Mononuclear cell (primary cell): ENCODE measurements around the gene RETREG3. TPM values are rescaled to one million over a fixed set of nuclear protein-coding genes. Genes with fewer than 3 reads are reported as not detected.
"Not testable (repeated sequence)": the region's sequence is repeated elsewhere in the genome, so short reads cannot be mapped to it uniquely, and the experiment has no call there.

Experiments
- H3K27me3 ChIP-seq: 2 replicates; pipeline ENCODE4 v1.6.0; 2011; ENCODE audit warnings: low read length, control low read depth; ENCODE audit not compliant: insufficient read depth
- H3K4me1 ChIP-seq: 2 replicates; pipeline ENCODE4 v1.5.1; 2011; ENCODE audit warnings: mild to moderate bottlenecking, low read length, control low read depth; ENCODE audit not compliant: insufficient read depth
- H3K4me3 ChIP-seq: 2 replicates; pipeline ENCODE4 v1.5.1; 2011; ENCODE audit warnings: mild to moderate bottlenecking, low read length, moderate library complexity
- H3K9me3 ChIP-seq: 2 replicates; pipeline ENCODE4 v1.5.1; 2011; ENCODE audit warnings: low read depth, mild to moderate bottlenecking, control low read depth, low read length
- total RNA-seq: library from RNA; depleted of rRNA; stranded (reverse); fragments of >200 nt; gene quantifications from one replicate; pipeline ENCODE4 v1.2.3, GENCODE V29; 2012

The RETREG3 gene
- 34.7 TPM for total RNA-seq

GRCh38 chr17:42609182-42609813, at the start of gene RETREG3, which contains the start of gene TUBG1:
TSS of gene RETREG3 (minus strand) at chr17:42609374. CDS start at chr17:42609324, 50 bp downstream.
TSS of gene TUBG1 (plus strand) at chr17:42609683. CDS start at chr17:42609738, 55 bp downstream.
- Histone ChIP-seq H3K27me3 (no peaks in the 10 kb centered on the region), H3K9me3 (no peaks in the 10 kb centered on the region), H3K4me1 (peaks cover 41% of the 10 kb centered on the region), H3K4me3 (peak within 1 kb of the TSS; percentile 92)

GRCh38 chr17:42657824-42658588, 48.8 kb upstream of the RETREG3 start:
- Histone ChIP-seq H3K4me1 (peaks cover 20% of the 10 kb centered on the region), H3K27me3 (peaks cover 12% of the 10 kb centered on the region), H3K9me3 (no peaks in the 10 kb centered on the region), H3K4me3 (no peak overlapping the region)

DNA sequence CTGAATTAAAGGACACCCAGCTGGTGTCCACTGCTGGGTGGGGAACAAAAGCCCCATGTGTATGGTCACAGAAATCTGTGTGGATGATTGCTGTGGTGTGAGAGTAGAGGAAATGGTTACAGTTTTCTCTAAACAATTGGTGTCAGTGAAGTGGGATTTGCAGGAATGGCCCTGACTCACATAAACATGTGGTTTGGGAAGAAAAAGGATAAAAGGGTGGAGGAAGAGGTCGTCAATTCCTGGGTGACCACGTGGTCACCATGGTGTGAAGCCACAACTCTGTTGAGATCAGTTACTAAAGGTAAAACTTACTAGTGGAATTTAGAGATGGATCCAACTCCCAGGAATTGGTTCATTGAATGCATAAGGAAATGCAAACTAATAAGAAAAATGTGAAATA, 46.4 kb upstream of the RETREG3 start:
- peaks cover 12% of the 10 kb centered on the region for H3K27me3 ChIP-seq
- no peak overlapping the region for H3K4me3 ChIP-seq
- peaks cover 20% of the 10 kb centered on the region for H3K4me1 ChIP-seq
- no peaks in the 10 kb centered on the region for H3K9me3 ChIP-seq

DNA sequence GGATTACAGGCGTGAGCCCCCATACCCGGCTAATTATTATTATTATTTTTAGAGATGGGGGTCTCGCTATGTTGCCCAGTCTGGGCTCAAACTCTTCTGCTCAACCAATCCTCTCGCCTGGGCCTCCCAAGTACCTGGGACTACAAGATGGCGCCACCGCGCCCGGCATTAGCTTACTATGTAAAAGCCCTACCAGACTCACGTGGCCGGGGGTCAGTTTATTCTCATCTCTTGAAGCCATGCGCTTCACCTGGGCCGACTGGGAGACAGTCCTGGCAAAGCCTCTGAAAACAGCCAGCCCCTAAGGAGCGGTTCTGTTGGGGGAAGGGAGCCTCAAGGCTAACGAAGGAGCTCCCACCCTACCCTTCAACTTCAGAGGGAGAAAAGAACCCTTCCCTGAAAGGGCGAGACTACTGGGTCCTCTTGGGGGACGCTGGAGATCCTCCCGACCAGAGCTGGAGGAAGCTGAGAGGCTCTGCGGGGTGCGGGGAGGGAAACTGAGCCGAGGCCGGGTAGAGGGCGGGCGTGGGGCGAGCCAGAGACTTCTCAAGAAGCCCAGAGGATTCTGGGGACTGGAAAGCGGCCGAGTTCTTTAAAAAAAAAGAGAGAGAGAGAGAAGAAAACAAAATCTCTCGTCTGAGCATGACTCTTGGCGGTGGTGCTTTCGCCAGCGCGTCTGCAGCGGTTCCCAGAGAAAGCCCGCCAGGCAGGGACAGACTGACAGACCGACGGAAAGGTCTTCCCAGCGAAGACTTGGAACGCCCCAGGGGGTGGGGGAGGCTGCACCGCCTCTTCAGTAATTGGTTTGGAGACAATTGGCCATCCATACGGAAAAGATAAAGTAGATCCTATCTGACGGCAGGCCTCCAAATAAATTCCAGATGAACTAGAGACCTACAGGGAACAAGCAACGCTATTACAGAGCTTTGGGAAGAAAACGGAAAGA, 44.3 kb upstream of the RETREG3 start:
- peaks cover 12% of the 10 kb centered on the region for H3K27me3 ChIP-seq
- peaks cover 8% of the 10 kb centered on the region for H3K4me1 ChIP-seq
- no peaks in the 10 kb centered on the region for H3K9me3 ChIP-seq
- H3K4me3 ChIP-seq = no peak overlapping the region

DNA sequence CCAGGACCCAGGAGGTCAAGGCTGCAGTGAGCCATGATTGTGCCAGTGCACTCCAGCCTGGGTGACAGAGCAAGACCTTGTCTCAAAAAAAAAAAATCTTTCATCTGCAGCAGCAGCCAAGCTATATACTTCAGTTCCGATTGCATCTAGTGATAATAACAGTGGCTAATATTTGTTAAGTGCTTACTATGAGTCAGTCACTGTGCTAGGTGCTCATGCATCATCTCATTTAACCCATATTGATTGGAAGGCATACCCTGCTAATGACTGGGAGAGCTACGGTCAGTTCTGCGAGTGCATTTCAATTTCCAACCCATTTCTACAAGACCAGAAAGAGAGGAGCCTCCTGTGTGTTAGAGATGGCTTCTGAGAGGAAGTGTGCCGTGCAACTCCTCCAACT, 42.2 kb upstream of the RETREG3 start:
- Histone ChIP-seq H3K4me1 (peaks cover 7% of the 10 kb centered on the region), H3K4me3 (no peak overlapping the region), H3K27me3 (peaks cover 10% of the 10 kb centered on the region), H3K9me3 (no peaks in the 10 kb centered on the region)

DNA sequence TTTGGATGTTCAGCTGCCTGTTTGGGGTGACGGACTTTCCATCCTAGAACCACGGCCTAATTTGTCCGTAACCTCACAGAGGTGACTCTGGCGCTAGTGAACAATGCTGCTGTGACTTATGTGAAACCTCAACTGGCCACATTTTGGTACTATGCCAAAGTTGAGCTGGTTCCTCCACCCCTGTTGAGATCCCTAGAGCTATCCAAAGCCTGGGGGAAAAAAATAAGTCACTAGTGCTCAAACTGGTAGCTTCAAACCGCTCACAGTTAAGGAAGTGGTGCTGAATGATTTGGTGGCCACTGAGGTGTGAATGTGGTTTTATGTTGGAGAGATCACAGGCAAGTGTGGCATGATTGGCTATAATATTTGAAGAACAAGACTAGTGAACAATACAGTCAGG, 38.6 kb upstream of the RETREG3 start:
- H3K4me3 ChIP-seq = no peak overlapping the region
- no peaks in the 10 kb centered on the region for H3K4me1 ChIP-seq
- H3K9me3 ChIP-seq = no peaks in the 10 kb centered on the region
- H3K27me3 ChIP-seq = no peaks in the 10 kb centered on the region

DNA sequence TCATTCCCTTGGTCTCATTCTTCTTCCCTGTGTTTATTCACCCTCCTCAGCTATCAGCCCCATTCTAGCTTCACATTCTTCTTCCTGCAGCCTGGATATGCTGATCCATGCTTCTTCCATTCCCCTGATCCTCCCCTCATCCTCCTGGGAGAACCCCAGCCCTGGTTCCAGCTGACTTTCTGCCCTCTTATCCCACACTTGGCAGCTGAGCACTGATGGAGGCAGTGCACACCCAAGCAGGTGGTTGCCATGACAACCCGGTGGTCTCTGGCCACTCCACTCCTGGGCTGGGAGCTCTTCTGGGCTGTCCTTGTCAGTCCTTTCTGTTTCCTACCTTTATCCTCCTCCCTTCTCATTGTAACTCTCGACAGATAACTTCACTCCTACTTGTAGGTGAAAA, 33.2 kb upstream of the RETREG3 start:
- Histone ChIP-seq H3K4me3 (no peak overlapping the region), H3K4me1 (no peaks in the 10 kb centered on the region), H3K27me3 (no peaks in the 10 kb centered on the region), H3K9me3 (no peaks in the 10 kb centered on the region)

- Histone ChIP-seq H3K9me3 (no peaks in the 10 kb centered on the region), H3K4me1 (no peaks in the 10 kb centered on the region), H3K27me3 (no peaks in the 10 kb centered on the region), H3K4me3 (no peak overlapping the region)
These were observed 30.9 kb upstream of the RETREG3 start for GRCh38 chr17:42640121-42640520.

DNA sequence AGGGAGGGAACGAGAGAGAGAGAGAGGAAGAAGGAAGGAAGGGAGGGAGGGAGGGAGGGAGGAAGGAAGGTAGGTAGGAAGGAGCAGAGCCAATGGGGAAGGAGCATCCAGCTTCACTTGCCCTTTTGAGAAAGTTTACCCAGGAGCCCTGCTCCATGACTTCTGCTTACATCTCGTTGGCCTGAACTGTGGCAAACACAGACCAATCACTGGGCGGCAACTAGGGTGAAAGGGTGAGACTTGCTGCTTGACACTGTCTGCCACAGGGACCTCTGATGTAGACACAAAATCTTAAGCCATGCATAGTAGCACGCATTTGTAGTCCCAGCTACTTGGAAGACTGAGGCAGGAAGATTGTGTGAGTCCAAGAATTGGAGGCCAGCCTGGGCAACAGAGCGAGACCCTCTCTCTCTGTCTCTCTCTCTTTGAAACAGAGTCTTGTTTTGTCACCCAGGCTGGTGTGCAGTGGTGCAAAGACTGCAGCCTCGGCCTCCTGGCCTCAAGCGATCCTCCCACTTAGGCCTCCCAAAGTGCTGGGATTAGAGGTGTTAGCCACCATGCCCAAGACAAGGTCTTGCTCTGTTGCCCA, 30.4 kb upstream of the RETREG3 start:
- no peaks in the 10 kb centered on the region for H3K27me3 ChIP-seq

DNA sequence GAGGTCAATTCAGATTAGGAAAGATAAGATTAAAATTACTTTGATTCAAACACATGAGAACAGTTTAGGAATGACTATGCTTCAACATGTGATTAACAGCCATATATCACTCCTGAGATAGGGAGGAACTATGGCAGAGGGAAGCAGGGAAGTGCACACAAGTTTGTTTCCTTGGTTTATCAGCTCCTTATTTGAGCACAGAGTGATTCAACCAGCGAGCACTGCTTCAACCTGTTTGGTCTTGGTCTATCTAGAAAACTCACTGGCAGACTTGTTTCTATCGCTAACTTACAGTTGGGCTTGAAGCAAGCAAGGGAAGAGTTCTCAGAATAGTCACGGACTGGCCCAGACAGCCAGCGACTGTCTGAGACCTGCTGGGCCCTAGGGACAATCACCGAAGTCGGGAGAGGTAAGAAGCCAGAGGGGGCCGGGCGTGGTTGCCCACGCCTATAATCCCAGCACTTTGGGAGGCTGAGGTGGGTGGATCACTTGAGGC, 23.8 kb upstream of the RETREG3 start:
- Histone ChIP-seq H3K4me3 (no peak overlapping the region), H3K4me1 (no peaks in the 10 kb centered on the region), H3K27me3 (no peaks in the 10 kb centered on the region), H3K9me3 (no peaks in the 10 kb centered on the region)

More for the DNA sequence above, 30.4 kb upstream of the RETREG3 start:
- no peaks in the 10 kb centered on the region for H3K9me3 ChIP-seq
- H3K4me3 ChIP-seq = no peak overlapping the region
- no peaks in the 10 kb centered on the region for H3K4me1 ChIP-seq

GRCh38 chr17:42629411-42630009, 20.3 kb upstream of the RETREG3 start:
- H3K9me3 ChIP-seq = no peaks in the 10 kb centered on the region
- no peak overlapping the region for H3K4me3 ChIP-seq
- no peaks in the 10 kb centered on the region for H3K27me3 ChIP-seq

DNA sequence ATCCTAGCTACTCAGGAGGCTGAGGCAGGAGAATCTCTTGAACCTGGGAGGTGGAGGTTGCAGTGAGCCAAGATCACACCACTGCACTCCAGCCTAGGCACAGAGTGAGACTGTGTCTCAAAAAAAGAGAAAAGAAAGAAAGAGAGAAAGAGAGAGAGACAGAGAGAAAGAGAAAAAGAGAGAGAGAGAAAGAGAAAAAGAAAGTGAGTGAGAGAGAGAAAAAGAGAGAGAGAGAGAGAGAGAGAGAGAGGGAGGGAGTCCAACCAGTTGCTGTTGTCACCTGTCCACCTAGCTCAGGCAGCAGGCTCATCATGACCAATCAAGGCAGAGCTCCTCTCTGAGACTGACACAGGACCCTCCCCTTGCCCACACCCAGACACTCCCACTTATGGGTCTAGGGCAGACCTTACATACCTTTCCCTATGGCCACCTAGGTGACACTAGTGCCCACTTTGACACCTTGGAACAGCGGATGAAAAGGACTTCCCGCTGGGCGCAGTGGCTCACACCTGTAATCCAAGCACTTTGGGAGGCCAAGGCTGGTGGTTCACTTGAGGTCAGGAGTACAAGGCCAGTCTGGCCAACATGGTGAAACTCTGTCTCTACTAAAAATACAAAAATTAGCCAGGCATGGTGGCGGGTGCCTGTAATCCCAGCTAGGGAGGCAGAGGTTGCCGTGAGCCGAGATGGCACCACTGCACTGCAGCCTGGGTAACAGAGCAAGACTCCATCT, 18.0 kb upstream of the RETREG3 start:
- H3K27me3 ChIP-seq, H3K9me3 ChIP-seq, H3K4me1 ChIP-seq, H3K4me3 ChIP-seq: not testable (repeated sequence)

More at GRCh38 chr17:42629411-42630009, 20.3 kb upstream of the RETREG3 start:
- H3K4me1 ChIP-seq = no peaks in the 10 kb centered on the region

GRCh38 chr17:42623732-42624596, 14.8 kb upstream of the RETREG3 start:
- H3K4me1 ChIP-seq = no peaks in the 10 kb centered on the region
- H3K27me3 ChIP-seq = no peaks in the 10 kb centered on the region
- H3K9me3 ChIP-seq = no peaks in the 10 kb centered on the region
- no peak overlapping the region for H3K4me3 ChIP-seq
